ENCODE measurements around the gene LONRF2. TPM values are rescaled to one million over a fixed set of nuclear protein-coding genes. Genes with fewer than 3 reads are reported as not detected.

LONRF2 gene
- total RNA-seq, 1 experiment from 2014 or later: 0.33 TPM

DNA sequence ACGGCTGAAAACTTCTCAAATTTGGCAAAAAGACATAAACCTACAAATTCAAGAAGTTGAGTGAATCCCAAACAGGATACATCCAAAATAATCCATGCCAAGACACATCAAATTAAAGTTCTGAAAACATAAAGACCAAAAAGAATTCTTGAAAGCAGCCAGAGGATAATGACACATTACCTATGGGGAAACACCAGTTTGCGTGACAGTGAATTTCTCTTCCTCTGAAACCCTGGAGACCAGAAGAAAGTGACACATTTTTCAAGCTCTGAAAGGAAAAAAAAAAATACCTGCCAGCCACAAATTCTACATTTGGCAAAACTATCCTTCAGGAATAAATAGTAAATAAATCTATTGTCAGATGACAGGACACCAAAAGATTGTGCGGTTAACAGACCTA lies 93.9 kb downstream of the LONRF2 start:
- ChIA-PET CTCF (no interaction called here), POLR2A (no interaction called here)
- peaks cover 5% of the 10 kb centered on the region for H3K4me1 Mint-ChIP-seq
- DNase-seq (ENCODE audit: low spot score) (no peak), ATAC-seq (no peak)
- TF ChIP-seq TEAD1 (CRISPR knock-in tag; IDR thresholded peaks at IDR 0.05): no peak
- TF ChIP-seq ESRRA (CRISPR knock-in tag; IDR thresholded peaks at IDR 0.05; ENCODE audit: borderline replicate concordance): no peak
- no peak for TF ChIP-seq RORB (CRISPR knock-in tag; IDR thresholded peaks at IDR 0.05)
- no peak for TF ChIP-seq JUN (CRISPR knock-in tag; IDR thresholded peaks at IDR 0.05)
- TF ChIP-seq, protein P1, sequence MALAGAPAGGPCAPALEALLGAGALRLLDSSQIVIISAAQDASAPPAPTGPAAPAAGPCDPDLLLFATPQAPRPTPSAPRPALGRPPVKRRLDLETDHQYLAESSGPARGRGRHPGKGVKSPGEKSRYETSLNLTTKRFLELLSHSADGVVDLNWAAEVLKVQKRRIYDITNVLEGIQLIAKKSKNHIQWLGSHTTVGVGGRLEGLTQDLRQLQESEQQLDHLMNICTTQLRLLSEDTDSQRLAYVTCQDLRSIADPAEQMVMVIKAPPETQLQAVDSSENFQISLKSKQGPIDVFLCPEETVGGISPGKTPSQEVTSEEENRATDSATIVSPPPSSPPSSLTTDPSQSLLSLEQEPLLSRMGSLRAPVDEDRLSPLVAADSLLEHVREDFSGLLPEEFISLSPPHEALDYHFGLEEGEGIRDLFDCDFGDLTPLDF (CRISPR knock-in tag; IDR thresholded peaks at IDR 0.05): no peak
- TF ChIP-seq FOXJ3 (CRISPR knock-in tag; IDR thresholded peaks at IDR 0.05; ENCODE audit: borderline replicate concordance): no peak
- TF ChIP-seq, protein P2, sequence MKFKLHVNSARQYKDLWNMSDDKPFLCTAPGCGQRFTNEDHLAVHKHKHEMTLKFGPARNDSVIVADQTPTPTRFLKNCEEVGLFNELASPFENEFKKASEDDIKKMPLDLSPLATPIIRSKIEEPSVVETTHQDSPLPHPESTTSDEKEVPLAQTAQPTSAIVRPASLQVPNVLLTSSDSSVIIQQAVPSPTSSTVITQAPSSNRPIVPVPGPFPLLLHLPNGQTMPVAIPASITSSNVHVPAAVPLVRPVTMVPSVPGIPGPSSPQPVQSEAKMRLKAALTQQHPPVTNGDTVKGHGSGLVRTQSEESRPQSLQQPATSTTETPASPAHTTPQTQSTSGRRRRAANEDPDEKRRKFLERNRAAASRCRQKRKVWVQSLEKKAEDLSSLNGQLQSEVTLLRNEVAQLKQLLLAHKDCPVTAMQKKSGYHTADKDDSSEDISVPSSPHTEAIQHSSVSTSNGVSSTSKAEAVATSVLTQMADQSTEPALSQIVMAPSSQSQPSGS (CRISPR knock-in tag; IDR thresholded peaks at IDR 0.05; ENCODE audit: borderline replicate concordance, low read depth): no peak
- TF ChIP-seq, protein P3, sequence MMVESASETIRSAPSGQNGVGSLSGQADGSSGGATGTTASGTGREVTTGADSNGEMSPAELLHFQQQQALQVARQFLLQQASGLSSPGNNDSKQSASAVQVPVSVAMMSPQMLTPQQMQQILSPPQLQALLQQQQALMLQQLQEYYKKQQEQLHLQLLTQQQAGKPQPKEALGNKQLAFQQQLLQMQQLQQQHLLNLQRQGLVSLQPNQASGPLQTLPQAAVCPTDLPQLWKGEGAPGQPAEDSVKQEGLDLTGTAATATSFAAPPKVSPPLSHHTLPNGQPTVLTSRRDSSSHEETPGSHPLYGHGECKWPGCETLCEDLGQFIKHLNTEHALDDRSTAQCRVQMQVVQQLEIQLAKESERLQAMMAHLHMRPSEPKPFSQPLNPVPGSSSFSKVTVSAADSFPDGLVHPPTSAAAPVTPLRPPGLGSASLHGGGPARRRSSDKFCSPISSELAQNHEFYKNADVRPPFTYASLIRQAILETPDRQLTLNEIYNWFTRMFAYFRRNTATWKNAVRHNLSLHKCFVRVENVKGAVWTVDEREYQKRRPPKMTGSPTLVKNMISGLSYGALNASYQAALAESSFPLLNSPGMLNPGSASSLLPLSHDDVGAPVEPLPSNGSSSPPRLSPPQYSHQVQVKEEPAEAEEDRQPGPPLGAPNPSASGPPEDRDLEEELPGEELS (CRISPR knock-in tag; IDR thresholded peaks at IDR 0.05): no peak
- TF ChIP-seq NR3C1 (CRISPR knock-in tag; conservative IDR thresholded peaks at IDR 0.05; ENCODE audit: low read depth): no peak
- TF ChIP-seq, protein P4, sequence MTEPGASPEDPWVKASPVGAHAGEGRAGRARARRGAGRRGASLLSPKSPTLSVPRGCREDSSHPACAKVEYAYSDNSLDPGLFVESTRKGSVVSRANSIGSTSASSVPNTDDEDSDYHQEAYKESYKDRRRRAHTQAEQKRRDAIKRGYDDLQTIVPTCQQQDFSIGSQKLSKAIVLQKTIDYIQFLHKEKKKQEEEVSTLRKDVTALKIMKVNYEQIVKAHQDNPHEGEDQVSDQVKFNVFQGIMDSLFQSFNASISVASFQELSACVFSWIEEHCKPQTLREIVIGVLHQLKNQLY (CRISPR knock-in tag; IDR thresholded peaks at IDR 0.05): no peak
- H3K4me3 Mint-ChIP-seq: no peak overlapping the region
- 0 out of 2 replicates have a peak, but pooled peaks cover 3% of the 10 kb centered on the region for H3K9me3 Mint-ChIP-seq
- H3K36me3 Mint-ChIP-seq: no peaks in the 10 kb centered on the region
- no peaks in the 10 kb centered on the region; the same call in 1 of the 2 replicates for H3K27me3 Mint-ChIP-seq (ENCODE audit: low read depth)
- no peak overlapping the region for H3K27ac Mint-ChIP-seq

DNA sequence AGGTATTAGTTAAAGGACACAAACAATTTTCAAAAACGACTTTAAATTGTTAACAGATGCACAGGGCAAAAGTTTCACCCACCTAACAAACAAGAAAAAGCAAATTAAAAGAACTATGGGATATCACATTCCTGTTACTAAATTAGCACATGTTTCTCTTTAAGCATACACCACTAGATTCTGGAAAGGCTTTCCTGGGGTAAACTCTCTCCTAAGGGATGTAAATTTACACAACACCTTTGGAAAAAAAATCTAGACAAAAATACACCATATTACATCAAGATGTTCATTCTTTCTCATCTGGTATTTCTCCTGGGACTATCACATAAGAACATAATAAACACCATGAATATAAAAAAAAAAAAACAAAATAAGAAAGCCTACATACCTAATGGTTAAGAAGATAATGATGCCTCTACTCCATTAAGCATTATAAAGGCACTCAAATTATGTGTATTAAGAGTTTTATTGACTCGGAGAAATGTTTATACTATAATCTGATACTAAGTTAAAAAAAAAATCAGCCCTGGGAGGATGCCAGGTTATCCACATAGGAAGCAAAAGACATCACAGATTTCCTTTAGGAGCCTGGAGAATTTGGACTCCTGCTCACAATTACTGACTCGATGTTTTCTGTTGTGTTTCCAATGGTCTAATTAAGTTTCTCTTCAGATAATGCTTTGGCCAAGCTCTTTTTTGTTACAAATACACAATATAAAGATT lies 97.2 kb downstream of the LONRF2 start:
- ChIA-PET POLR2A (no interaction called here), CTCF (no interaction called here)
- Mint-ChIP-seq H3K9me3 (peaks cover 7% of the 10 kb centered on the region; the same call in 1 of the 2 replicates), H3K4me3 (no peak overlapping the region), H3K27me3 (ENCODE audit: low read depth) (no peaks in the 10 kb centered on the region; the same call in none of the 2 replicates), H3K4me1 (no peaks in the 10 kb centered on the region), H3K27ac (no peak overlapping the region), H3K36me3 (no peaks in the 10 kb centered on the region)
- DNase-seq (ENCODE audit: low spot score) (no peak), ATAC-seq (no peak)
- TF ChIP-seq SMAD4 (CRISPR knock-in tag; IDR thresholded peaks at IDR 0.05) (no peak), JUN (CRISPR knock-in tag; IDR thresholded peaks at IDR 0.05) (no peak), HMGA2 (CRISPR knock-in tag; IDR thresholded peaks at IDR 0.05) (no peak)
- TF ChIP-seq, protein P5, sequence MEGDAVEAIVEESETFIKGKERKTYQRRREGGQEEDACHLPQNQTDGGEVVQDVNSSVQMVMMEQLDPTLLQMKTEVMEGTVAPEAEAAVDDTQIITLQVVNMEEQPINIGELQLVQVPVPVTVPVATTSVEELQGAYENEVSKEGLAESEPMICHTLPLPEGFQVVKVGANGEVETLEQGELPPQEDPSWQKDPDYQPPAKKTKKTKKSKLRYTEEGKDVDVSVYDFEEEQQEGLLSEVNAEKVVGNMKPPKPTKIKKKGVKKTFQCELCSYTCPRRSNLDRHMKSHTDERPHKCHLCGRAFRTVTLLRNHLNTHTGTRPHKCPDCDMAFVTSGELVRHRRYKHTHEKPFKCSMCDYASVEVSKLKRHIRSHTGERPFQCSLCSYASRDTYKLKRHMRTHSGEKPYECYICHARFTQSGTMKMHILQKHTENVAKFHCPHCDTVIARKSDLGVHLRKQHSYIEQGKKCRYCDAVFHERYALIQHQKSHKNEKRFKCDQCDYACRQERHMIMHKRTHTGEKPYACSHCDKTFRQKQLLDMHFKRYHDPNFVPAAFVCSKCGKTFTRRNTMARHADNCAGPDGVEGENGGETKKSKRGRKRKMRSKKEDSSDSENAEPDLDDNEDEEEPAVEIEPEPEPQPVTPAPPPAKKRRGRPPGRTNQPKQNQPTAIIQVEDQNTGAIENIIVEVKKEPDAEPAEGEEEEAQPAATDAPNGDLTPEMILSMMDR (IDR thresholded peaks at IDR 0.05): no peak

DNA sequence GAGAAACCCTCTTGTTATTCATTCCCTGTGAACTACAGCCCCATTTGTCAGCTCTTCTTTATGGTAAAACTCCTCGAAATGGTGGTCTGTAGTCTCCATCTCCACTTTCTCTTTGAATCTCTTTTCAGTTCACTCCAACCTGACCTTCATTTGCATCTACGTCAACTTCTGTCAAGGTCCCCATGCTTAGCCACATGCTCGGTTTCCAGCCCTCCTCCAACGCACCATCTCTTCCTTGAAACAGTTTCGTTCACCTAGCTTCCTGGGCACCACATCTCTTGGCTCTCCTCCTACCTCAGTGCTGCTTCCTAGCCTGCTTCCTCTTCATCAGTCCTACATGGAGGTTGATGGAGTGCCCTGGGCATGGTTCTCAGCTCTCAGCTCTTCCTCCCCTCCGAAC lies 98.8 kb downstream of the LONRF2 start:
- ChIA-PET POLR2A (no interaction called here), CTCF (interaction anchor here (1.0 to 1.3 kb wide), 2 partner anchors 39 to 45 kb away, joined by 3 to 4 read pairs; no protein-coding TSS in a partner anchor)
- Mint-ChIP-seq H3K4me3 (no peak overlapping the region), H3K27me3 (ENCODE audit: low read depth) (no peaks in the 10 kb centered on the region; the same call in none of the 2 replicates), H3K9me3 (peaks cover 7% of the 10 kb centered on the region; the same call in 1 of the 2 replicates), H3K27ac (no peak overlapping the region), H3K36me3 (no peaks in the 10 kb centered on the region), H3K4me1 (no peaks in the 10 kb centered on the region)
- DNase-seq (ENCODE audit: low spot score): no peak
- ATAC-seq: no peak
- TF ChIP-seq, protein P6, sequence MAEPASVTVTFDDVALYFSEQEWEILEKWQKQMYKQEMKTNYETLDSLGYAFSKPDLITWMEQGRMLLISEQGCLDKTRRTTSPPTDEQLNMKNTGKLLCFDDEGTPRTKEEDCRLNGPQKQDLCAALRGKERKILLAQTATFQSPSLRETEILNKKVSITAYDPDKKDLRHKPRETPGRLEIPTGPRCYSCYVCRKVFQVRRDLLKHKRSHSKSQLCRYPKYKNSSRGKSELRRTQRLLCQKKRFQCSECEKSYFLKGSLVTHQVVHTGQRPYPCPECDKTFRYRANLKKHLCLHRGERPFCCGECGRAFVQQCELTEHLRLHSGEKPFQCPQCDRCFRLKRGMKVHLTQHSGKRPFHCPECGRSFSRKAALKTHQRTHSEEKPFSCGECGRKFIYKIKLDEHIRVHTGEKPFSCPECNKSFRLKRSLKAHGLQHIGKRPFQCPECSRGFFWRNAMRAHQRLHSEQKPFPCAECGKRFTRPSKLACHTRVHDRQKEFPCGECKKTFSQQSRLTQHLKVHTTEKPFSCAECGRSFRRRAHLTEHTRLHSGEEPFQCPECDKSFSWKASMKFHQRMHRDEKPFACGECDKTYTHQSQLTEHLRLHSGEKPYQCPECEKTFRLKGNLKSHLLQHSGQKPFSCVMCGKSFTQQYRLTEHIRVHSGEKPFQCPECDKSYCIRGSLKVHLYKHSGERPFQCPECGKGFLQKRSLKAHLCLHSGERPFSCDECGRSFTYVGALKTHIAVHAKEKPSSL (CRISPR knock-in tag; conservative IDR thresholded peaks at IDR 0.05): no peak
- TF ChIP-seq NFE2L1 (CRISPR knock-in tag; IDR thresholded peaks at IDR 0.05) (no peak), TEAD4 (CRISPR knock-in tag; IDR thresholded peaks at IDR 0.05) (no peak), ZNF423 (CRISPR knock-in tag; IDR thresholded peaks at IDR 0.05) (no peak)
- TF ChIP-seq, protein P7, sequence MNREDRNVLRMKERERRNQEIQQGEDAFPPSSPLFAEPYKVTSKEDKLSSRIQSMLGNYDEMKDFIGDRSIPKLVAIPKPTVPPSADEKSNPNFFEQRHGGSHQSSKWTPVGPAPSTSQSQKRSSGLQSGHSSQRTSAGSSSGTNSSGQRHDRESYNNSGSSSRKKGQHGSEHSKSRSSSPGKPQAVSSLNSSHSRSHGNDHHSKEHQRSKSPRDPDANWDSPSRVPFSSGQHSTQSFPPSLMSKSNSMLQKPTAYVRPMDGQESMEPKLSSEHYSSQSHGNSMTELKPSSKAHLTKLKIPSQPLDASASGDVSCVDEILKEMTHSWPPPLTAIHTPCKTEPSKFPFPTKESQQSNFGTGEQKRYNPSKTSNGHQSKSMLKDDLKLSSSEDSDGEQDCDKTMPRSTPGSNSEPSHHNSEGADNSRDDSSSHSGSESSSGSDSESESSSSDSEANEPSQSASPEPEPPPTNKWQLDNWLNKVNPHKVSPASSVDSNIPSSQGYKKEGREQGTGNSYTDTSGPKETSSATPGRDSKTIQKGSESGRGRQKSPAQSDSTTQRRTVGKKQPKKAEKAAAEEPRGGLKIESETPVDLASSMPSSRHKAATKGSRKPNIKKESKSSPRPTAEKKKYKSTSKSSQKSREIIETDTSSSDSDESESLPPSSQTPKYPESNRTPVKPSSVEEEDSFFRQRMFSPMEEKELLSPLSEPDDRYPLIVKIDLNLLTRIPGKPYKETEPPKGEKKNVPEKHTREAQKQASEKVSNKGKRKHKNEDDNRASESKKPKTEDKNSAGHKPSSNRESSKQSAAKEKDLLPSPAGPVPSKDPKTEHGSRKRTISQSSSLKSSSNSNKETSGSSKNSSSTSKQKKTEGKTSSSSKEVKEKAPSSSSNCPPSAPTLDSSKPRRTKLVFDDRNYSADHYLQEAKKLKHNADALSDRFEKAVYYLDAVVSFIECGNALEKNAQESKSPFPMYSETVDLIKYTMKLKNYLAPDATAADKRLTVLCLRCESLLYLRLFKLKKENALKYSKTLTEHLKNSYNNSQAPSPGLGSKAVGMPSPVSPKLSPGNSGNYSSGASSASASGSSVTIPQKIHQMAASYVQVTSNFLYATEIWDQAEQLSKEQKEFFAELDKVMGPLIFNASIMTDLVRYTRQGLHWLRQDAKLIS (CRISPR knock-in tag; IDR thresholded peaks at IDR 0.05; ENCODE audit: borderline replicate concordance): no peak

Data from WTC11 (cell line).